Measurements from ENCODE around the gene LCORL.

GRCh38 chr4:18057821-18058533 lies 36.4 kb upstream of the LCORL start:
- no peak for TF ChIP-seq POLR2A (IDR thresholded peaks at IDR 0.05)
- TF ChIP-seq, protein P1, sequence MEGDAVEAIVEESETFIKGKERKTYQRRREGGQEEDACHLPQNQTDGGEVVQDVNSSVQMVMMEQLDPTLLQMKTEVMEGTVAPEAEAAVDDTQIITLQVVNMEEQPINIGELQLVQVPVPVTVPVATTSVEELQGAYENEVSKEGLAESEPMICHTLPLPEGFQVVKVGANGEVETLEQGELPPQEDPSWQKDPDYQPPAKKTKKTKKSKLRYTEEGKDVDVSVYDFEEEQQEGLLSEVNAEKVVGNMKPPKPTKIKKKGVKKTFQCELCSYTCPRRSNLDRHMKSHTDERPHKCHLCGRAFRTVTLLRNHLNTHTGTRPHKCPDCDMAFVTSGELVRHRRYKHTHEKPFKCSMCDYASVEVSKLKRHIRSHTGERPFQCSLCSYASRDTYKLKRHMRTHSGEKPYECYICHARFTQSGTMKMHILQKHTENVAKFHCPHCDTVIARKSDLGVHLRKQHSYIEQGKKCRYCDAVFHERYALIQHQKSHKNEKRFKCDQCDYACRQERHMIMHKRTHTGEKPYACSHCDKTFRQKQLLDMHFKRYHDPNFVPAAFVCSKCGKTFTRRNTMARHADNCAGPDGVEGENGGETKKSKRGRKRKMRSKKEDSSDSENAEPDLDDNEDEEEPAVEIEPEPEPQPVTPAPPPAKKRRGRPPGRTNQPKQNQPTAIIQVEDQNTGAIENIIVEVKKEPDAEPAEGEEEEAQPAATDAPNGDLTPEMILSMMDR (IDR thresholded peaks at IDR 0.05): no peak
